HEK293 (cell line): ENCODE data around the gene C19orf18.
"Not testable (repeated sequence)": the region's sequence is repeated elsewhere in the genome, so short reads cannot be mapped to it uniquely, and the experiment has no call there.

ENCODE experiments used
- CTCF ChIA-PET: fragments of 350-600 bp; formaldehyde crosslinking; extraction: SDS; loops from one replicate; lab custom pipeline; 2021; ENCODE audit warnings: antibody characterized with exemption; lab: Yijun Ruan, JAX
- POLR2A ChIA-PET: fragments of 300-600 bp; formaldehyde crosslinking; extraction: SDS; loops from one replicate; lab custom pipeline; 2020; ENCODE audit warnings: antibody characterized with exemption, inconsistent platforms; lab: Yijun Ruan, JAX
- H3K27ac ChIP-seq: fragments of 200-500 bp; sonication (Bioruptor generic); 2 replicates; pipeline ENCODE4 v1.5.1; 2014; ENCODE audit warnings: low read depth, low read length, control low read depth, inconsistent platforms; ENCODE audit errors: extremely low read depth
- H3K36me3 ChIP-seq, 2 experiments: fragments of 200-500 bp in 1 of 2; sonication (Bioruptor generic) in 1 of 2; 1 replicate in 1 of 2; 2 replicates in 1 of 2; pipeline ENCODE4 v1.5.1; 2014 to 2017; ENCODE audit warnings: inconsistent platforms in 2 of 2, low read length in 2 of 2; ENCODE audit not compliant: control insufficient read depth in 2 of 2, insufficient read depth in 1 of 2
- H3K4me1 ChIP-seq: fragments of 200-500 bp; sonication (Bioruptor generic); 2 replicates; pipeline ENCODE4 v1.5.1; 2014; ENCODE audit warnings: mild to moderate bottlenecking, low read length, inconsistent platforms; ENCODE audit not compliant: control insufficient read depth, insufficient read depth
- H3K4me3 ChIP-seq: 2 replicates; pipeline ENCODE4 v1.5.1; 2011; ENCODE audit warnings: low read depth, mild to moderate bottlenecking, control low read depth, low read length, moderate library complexity
- H3K9me3 ChIP-seq: fragments of 200-500 bp; sonication (Bioruptor generic); 2 replicates; pipeline ENCODE4 v1.5.1; 2014; ENCODE audit warnings: low read depth, low read length, inconsistent platforms; ENCODE audit not compliant: control insufficient read depth, insufficient read depth
- EGR2 ChIP-seq: fragments of 450-650 bp; formaldehyde crosslinking; IDR thresholded peaks from 2 replicates; pipeline ENCODE4 v1.5.1; 2016; ENCODE audit warnings: low read depth, missing biosample characterization, missing genetic modification characterization
- IKZF3 ChIP-seq: fragments of 450-650 bp; IDR thresholded peaks from 2 replicates; pipeline ENCODE4 v1.5.0; 2018; ENCODE audit warnings: missing biosample characterization, mild to moderate bottlenecking, missing genetic modification characterization, moderate library complexity
- SP7 ChIP-seq: fragments of 450-650 bp; formaldehyde crosslinking; IDR thresholded peaks from 2 replicates; pipeline ENCODE4 v1.5.1; 2016; ENCODE audit warnings: missing biosample characterization, missing genetic modification characterization
- ZBTB48 ChIP-seq: fragments of 450-650 bp; formaldehyde crosslinking; IDR thresholded peaks from 2 replicates; pipeline ENCODE4 v1.5.1; 2016; ENCODE audit warnings: missing biosample characterization, missing genetic modification characterization
- ZNF146 ChIP-seq: fragments of 450-650 bp; formaldehyde crosslinking; IDR thresholded peaks from 2 replicates; pipeline ENCODE4 v1.5.1; 2016; ENCODE audit warnings: missing biosample characterization, missing genetic modification characterization
- ZNF350 ChIP-seq: fragments of 450-650 bp; formaldehyde crosslinking; IDR thresholded peaks from 2 replicates; pipeline ENCODE4 v1.5.0; 2017; ENCODE audit warnings: missing biosample characterization, mild to moderate bottlenecking, missing genetic modification characterization
- ZNF366 ChIP-seq: fragments of 450-650 bp; formaldehyde crosslinking; conservative IDR thresholded peaks from 2 replicates; pipeline ENCODE4 v1.5.1; 2016; ENCODE audit warnings: missing biosample characterization, missing genetic modification characterization
- ZNF398 ChIP-seq: fragments of 450-650 bp; formaldehyde crosslinking; IDR thresholded peaks from 2 replicates; pipeline ENCODE4 v1.5.1; 2017; ENCODE audit warnings: missing biosample characterization, missing genetic modification characterization
- ZNF600 ChIP-seq: fragments of 450-650 bp; formaldehyde crosslinking; IDR thresholded peaks from 2 replicates; pipeline ENCODE4 v1.5.1; 2016; ENCODE audit warnings: missing biosample characterization, missing genetic modification characterization
- ZNF692 ChIP-seq: fragments of 450-650 bp; formaldehyde crosslinking; IDR thresholded peaks from 2 replicates; pipeline ENCODE4 v1.5.1; 2016; ENCODE audit warnings: missing biosample characterization, missing genetic modification characterization
- TF ChIP-seq, protein P1 (sequence below): fragments of 450-650 bp; formaldehyde crosslinking; IDR thresholded peaks from 2 replicates; pipeline ENCODE4 v1.5.1; 2016; ENCODE audit warnings: missing biosample characterization, missing genetic modification characterization
- TF ChIP-seq, protein P2 (sequence below): sonication (generic); formaldehyde crosslinking; IDR thresholded peaks from 2 replicates; pipeline ENCODE4 v1.8.1; 2022; ENCODE audit warnings: mild to moderate bottlenecking, moderate library complexity, missing genetic modification reagents
- TF ChIP-seq, protein P3 (sequence below): fragments of 450-650 bp; formaldehyde crosslinking; IDR thresholded peaks from 2 replicates; pipeline ENCODE4 v1.5.1; 2016; ENCODE audit warnings: missing biosample characterization, missing genetic modification characterization
- TF ChIP-seq, protein P4 (sequence below): fragments of 450-650 bp; formaldehyde crosslinking; optimal IDR thresholded peaks from 2 replicates; pipeline ENCODE3; 2016; ENCODE audit warnings: missing biosample characterization, mild to moderate bottlenecking, missing genetic modification characterization
- TF ChIP-seq, protein P5 (sequence below): fragments of 450-650 bp; formaldehyde crosslinking; IDR thresholded peaks from 2 replicates; pipeline ENCODE4 v1.5.1; 2016; ENCODE audit warnings: missing biosample characterization, missing genetic modification characterization
- TF ChIP-seq, protein P6 (sequence below): fragments of 450-650 bp; formaldehyde crosslinking; IDR thresholded peaks from 2 replicates; pipeline ENCODE4 v1.5.1; 2016; ENCODE audit warnings: missing biosample characterization, missing genetic modification characterization

C19orf18 gene

GRCh38 chr19:57927587-57927986 lies 46.7 kb downstream of the C19orf18 start:
- POLR2A ChIA-PET: interaction anchor here (0.6 kb wide), 1 partner anchor 76 kb away, joined by 3 read pairs; no protein-coding TSS in a partner anchor
- CTCF ChIA-PET: no interaction called here
- TF ChIP-seq ZNF146 (tag by site-specific recombination): no peak
- no peak for TF ChIP-seq ZNF600 (tag by site-specific recombination)
- TF ChIP-seq, protein P1, sequence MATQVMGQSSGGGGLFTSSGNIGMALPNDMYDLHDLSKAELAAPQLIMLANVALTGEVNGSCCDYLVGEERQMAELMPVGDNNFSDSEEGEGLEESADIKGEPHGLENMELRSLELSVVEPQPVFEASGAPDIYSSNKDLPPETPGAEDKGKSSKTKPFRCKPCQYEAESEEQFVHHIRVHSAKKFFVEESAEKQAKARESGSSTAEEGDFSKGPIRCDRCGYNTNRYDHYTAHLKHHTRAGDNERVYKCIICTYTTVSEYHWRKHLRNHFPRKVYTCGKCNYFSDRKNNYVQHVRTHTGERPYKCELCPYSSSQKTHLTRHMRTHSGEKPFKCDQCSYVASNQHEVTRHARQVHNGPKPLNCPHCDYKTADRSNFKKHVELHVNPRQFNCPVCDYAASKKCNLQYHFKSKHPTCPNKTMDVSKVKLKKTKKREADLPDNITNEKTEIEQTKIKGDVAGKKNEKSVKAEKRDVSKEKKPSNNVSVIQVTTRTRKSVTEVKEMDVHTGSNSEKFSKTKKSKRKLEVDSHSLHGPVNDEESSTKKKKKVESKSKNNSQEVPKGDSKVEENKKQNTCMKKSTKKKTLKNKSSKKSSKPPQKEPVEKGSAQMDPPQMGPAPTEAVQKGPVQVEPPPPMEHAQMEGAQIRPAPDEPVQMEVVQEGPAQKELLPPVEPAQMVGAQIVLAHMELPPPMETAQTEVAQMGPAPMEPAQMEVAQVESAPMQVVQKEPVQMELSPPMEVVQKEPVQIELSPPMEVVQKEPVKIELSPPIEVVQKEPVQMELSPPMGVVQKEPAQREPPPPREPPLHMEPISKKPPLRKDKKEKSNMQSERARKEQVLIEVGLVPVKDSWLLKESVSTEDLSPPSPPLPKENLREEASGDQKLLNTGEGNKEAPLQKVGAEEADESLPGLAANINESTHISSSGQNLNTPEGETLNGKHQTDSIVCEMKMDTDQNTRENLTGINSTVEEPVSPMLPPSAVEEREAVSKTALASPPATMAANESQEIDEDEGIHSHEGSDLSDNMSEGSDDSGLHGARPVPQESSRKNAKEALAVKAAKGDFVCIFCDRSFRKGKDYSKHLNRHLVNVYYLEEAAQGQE (tag by site-specific recombination): peak; percentile 59
- Histone ChIP-seq H3K4me3 (no peak overlapping the region), H3K36me3 (peaks cover 0 to 11% of the 10 kb centered on the region in 2 experiments; a peak in 2 of 3 replicates), H3K27ac (no peak overlapping the region), H3K4me1 (no peaks in the 10 kb centered on the region), H3K9me3 (no peaks in the 10 kb centered on the region; the same call in none of the 2 replicates)

GRCh38 chr19:57916168-57916995 lies 58.0 kb downstream of the C19orf18 start, which contains the start of gene ZNF417:
ZNF417 (minus strand) TSS chr19:57916592; CDS start chr19:57916411, 181 bp downstream.
- ChIA-PET POLR2A (interaction anchor here (0.9 to 1.4 kb wide), 8 partner anchors 67 to 604 kb away, joined by 3 to 7 read pairs (median 4); partner anchors contain the start of genes ZBTB45, ZNF530, ZNF552 and ZNF587), CTCF (interaction anchor here (0.6 to 1.6 kb wide), 7 partner anchors 12 to 290 kb away, joined by 3 to 5 read pairs (median 4); no protein-coding TSS in a partner anchor)
- not testable (repeated sequence) for H3K9me3 ChIP-seq, H3K4me1 ChIP-seq
- Histone ChIP-seq H3K27ac (peak within 1 kb of the TSS; percentile 69), H3K36me3 (peaks cover 12 to 37% of the 10 kb centered on the region in 2 experiments; a peak in 2 of 3 replicates), H3K4me3 (peak within 1 kb of the TSS; percentile 68)
- TF ChIP-seq SP7 (tag by site-specific recombination) (0 out of 2 replicates have a peak, but pooled peaks have one; percentile 56), ZBTB48 (tag by site-specific recombination) (peak; percentile 75; the same call in 1 of the 2 replicates), ZNF692 (tag by site-specific recombination) (peak; percentile 94), IKZF3 (tag by site-specific recombination) (peak; percentile 80), ZNF366 (0 out of 2 replicates have a peak, but pooled peaks have one; percentile 21), ZNF350 (tag by site-specific recombination) (0 out of 2 replicates have a peak, but pooled peaks have one; percentile 53), ZNF398 (tag by site-specific recombination) (peak; percentile 65), EGR2 (peak; percentile 80)
- TF ChIP-seq, protein P2, sequence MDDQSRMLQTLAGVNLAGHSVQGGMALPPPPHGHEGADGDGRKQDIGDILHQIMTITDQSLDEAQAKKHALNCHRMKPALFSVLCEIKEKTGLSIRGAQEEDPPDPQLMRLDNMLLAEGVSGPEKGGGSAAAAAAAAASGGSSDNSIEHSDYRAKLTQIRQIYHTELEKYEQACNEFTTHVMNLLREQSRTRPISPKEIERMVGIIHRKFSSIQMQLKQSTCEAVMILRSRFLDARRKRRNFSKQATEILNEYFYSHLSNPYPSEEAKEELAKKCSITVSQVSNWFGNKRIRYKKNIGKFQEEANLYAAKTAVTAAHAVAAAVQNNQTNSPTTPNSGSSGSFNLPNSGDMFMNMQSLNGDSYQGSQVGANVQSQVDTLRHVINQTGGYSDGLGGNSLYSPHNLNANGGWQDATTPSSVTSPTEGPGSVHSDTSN (CRISPR knock-in tag): peak; percentile 99
- TF ChIP-seq, protein P3, sequence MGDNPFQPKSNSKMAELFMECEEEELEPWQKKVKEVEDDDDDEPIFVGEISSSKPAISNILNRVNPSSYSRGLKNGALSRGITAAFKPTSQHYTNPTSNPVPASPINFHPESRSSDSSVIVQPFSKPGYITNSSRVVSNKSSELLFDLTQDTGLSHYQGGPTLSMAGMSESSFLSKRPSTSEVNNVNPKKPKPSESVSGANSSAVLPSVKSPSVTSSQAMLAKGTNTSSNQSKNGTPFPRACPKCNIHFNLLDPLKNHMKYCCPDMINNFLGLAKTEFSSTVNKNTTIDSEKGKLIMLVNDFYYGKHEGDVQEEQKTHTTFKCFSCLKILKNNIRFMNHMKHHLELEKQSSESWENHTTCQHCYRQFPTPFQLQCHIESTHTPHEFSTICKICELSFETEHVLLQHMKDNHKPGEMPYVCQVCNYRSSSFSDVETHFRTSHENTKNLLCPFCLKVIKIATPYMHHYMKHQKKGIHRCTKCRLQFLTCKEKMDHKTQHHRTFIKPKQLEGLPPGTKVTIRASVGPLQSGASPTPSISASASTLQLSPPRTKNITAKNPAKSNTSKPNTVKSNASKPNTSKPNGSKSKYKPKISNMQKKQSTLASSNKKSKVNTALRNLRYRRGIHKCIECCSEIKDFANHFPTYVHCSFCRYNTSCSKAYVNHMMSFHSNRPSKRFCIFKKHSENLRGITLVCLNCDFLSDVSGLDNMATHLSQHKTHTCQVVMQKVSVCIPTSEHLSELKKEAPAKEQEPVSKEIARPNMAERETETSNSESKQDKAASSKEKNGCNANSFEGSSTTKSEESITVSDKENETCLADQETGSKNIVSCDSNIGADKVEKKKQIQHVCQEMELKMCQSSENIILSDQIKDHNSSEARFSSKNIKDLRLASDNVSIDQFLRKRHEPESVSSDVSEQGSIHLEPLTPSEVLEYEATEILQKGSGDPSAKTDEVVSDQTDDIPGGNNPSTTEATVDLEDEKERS: peak; percentile 55; the same call in 1 of the 2 replicates
- TF ChIP-seq, protein P4, sequence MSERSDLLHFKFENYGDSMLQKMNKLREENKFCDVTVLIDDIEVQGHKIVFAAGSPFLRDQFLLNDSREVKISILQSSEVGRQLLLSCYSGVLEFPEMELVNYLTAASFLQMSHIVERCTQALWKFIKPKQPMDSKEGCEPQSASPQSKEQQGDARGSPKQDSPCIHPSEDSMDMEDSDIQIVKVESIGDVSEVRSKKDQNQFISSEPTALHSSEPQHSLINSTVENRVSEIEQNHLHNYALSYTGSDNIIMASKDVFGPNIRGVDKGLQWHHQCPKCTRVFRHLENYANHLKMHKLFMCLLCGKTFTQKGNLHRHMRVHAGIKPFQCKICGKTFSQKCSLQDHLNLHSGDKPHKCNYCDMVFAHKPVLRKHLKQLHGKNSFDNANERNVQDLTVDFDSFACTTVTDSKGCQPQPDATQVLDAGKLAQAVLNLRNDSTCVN (tag by site-specific recombination): peak; percentile 56
- TF ChIP-seq, protein P5, sequence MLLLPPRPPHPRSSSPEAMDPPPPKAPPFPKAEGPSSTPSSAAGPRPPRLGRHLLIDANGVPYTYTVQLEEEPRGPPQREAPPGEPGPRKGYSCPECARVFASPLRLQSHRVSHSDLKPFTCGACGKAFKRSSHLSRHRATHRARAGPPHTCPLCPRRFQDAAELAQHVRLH (tag by site-specific recombination): peak; percentile 75
- TF ChIP-seq, protein P6, sequence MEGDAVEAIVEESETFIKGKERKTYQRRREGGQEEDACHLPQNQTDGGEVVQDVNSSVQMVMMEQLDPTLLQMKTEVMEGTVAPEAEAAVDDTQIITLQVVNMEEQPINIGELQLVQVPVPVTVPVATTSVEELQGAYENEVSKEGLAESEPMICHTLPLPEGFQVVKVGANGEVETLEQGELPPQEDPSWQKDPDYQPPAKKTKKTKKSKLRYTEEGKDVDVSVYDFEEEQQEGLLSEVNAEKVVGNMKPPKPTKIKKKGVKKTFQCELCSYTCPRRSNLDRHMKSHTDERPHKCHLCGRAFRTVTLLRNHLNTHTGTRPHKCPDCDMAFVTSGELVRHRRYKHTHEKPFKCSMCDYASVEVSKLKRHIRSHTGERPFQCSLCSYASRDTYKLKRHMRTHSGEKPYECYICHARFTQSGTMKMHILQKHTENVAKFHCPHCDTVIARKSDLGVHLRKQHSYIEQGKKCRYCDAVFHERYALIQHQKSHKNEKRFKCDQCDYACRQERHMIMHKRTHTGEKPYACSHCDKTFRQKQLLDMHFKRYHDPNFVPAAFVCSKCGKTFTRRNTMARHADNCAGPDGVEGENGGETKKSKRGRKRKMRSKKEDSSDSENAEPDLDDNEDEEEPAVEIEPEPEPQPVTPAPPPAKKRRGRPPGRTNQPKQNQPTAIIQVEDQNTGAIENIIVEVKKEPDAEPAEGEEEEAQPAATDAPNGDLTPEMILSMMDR (tag by site-specific recombination): peak; percentile 77; the same call in 1 of the 2 replicates
